Endodermal cell (in vitro differentiated cells): Measurements from ENCODE around the gene CDH23. TPM values are rescaled to one million over a fixed set of nuclear protein-coding genes. Genes with fewer than 3 reads are reported as not detected.
A peak's percentile ranks its signal among the peaks of the same experiment; 100 is the strongest.

Source experiments
- DNase-seq: peaks from one replicate; pipeline ENCODE4 v3.0.0-alpha.2; 2017
- H3K27ac ChIP-seq: 2 replicates; pipeline ENCODE4 v1.5.1; 2013; ENCODE audit warnings: mild to moderate bottlenecking, low read depth, low read length, moderate library complexity
- H3K27me3 ChIP-seq: 2 replicates; pipeline ENCODE4 v1.6.1; 2013; ENCODE audit warnings: mild to moderate bottlenecking, low read length, moderate library complexity; ENCODE audit not compliant: insufficient read depth, control insufficient read depth, poor library complexity, severe bottlenecking
- H3K36me3 ChIP-seq: 2 replicates; pipeline ENCODE4 v1.7.0; 2013; ENCODE audit warnings: mild to moderate bottlenecking, low read length, moderate library complexity; ENCODE audit not compliant: control insufficient read depth, insufficient read depth
- H3K4me1 ChIP-seq: one replicate; pipeline ENCODE4 v1.7.0; 2013; ENCODE audit warnings: low read length; ENCODE audit not compliant: control insufficient read depth, insufficient read depth
- H3K4me3 ChIP-seq: 2 replicates; pipeline ENCODE4 v1.5.1; 2013; ENCODE audit warnings: mild to moderate bottlenecking, low read length, moderate library complexity
- H3K9ac ChIP-seq: 2 replicates; pipeline ENCODE4 v1.6.1; 2013; ENCODE audit warnings: mild to moderate bottlenecking, low read length, moderate library complexity; ENCODE audit not compliant: poor library complexity, severe bottlenecking; ENCODE audit errors: extremely low read depth
- H3K9me3 ChIP-seq: 2 replicates; pipeline ENCODE4 v1.6.1; 2013; ENCODE audit warnings: mild to moderate bottlenecking, low read length, moderate library complexity; ENCODE audit not compliant: control insufficient read depth
- H3K27ac Mint-ChIP-seq: 2 replicates; pipeline ENCODE4 v1.8.0; 2020; ENCODE audit warnings: mixed read lengths
- H3K27me3 Mint-ChIP-seq: 2 replicates; pipeline ENCODE4 v1.8.0; 2021; ENCODE audit warnings: mild to moderate bottlenecking, mixed read lengths; ENCODE audit not compliant: insufficient read depth
- H3K36me3 Mint-ChIP-seq: 2 replicates; pipeline ENCODE4 v1.8.0; 2020; ENCODE audit warnings: low read depth, mixed read lengths
- H3K4me1 Mint-ChIP-seq: 2 replicates; pipeline ENCODE4 v1.8.0; 2020; ENCODE audit warnings: mixed read lengths
- H3K4me3 Mint-ChIP-seq: 2 replicates; pipeline ENCODE4 v1.8.0; 2020; ENCODE audit warnings: mild to moderate bottlenecking, moderate library complexity, mixed read lengths
- H3K9me3 Mint-ChIP-seq: 2 replicates; pipeline ENCODE4 v1.8.0; 2020; ENCODE audit warnings: mild to moderate bottlenecking, mixed read lengths
- CTCF ChIP-seq: fragments of 200-600 bp; sonication (generic); conservative IDR thresholded peaks from 2 replicates; pipeline ENCODE4 v1.5.0; 2021; ENCODE audit warnings: antibody characterized with exemption, mild to moderate bottlenecking
- WGBS, 2 experiments: methylation state at CpG; one replicate each; pipeline versions ENCODE4 v1.1.5 to v1.1.7; 2013; ENCODE audit warnings: missing lambda C conversion rate in 2 of 2, mixed read lengths in 1 of 2; ENCODE audit not compliant: insufficient coverage in 1 of 2, insufficient read length in 1 of 2; 5-methylcytosine and 5-hydroxymethylcytosine counted together
- total RNA-seq, 2 donors: library from RNA; stranded (reverse); fragmentation: NEBNext Ultra II Directional in 1 of 2; extraction: Animal tissue kit (Norgen Biotek cat#: 25700) in 1 of 2; gene quantifications; 2 replicates in 1 of 2; 3 replicates in 1 of 2; pipeline ENCODE4 v1.2.1, GENCODE V29; 2021

The CDH23 gene
- total RNA-seq, 2 donors from 2014 or later = 2.1 to 4.2 TPM

DNA sequence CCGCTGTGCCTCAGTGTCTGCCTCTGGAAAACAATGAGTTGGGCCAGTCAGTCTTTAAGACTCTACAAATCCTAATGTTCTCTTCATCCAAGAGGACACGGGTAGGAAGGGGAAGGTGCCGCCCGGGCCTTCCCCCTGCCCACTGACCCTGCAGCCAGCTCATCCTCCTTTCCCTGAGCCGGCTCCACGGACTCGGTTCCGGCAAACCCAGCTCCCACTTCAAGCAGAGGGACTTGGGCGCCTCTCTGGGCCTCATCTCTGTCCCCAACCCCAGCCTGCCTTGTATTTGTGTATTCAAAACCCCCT is 227.2 kb downstream of the CDH23 start:
- H3K4me1 Mint-ChIP-seq = peaks cover 60% of the 10 kb centered on the region
- no peak overlapping the region for H3K4me3 Mint-ChIP-seq
- H3K9me3 Mint-ChIP-seq = no peaks in the 10 kb centered on the region
- Histone ChIP-seq H3K9ac (no peak overlapping the region), H3K4me3 (no peak overlapping the region), H3K9me3 (no peaks in the 10 kb centered on the region), H3K27ac (no peak overlapping the region), H3K36me3 (no peaks in the 10 kb centered on the region), H3K4me1 (peaks cover 29% of the 10 kb centered on the region), H3K27me3 (no peaks in the 10 kb centered on the region)
- no peaks in the 10 kb centered on the region for H3K36me3 Mint-ChIP-seq
- peak overlapping the region; percentile 71 for H3K27ac Mint-ChIP-seq
- WGBS, 2 experiments = 69 to 78% methylated on average over 1 to 9 of the region's 9 CpGs
- TF ChIP-seq CTCF = no peak
- H3K27me3 Mint-ChIP-seq = no peaks in the 10 kb centered on the region
- no peak for DNase-seq

DNA sequence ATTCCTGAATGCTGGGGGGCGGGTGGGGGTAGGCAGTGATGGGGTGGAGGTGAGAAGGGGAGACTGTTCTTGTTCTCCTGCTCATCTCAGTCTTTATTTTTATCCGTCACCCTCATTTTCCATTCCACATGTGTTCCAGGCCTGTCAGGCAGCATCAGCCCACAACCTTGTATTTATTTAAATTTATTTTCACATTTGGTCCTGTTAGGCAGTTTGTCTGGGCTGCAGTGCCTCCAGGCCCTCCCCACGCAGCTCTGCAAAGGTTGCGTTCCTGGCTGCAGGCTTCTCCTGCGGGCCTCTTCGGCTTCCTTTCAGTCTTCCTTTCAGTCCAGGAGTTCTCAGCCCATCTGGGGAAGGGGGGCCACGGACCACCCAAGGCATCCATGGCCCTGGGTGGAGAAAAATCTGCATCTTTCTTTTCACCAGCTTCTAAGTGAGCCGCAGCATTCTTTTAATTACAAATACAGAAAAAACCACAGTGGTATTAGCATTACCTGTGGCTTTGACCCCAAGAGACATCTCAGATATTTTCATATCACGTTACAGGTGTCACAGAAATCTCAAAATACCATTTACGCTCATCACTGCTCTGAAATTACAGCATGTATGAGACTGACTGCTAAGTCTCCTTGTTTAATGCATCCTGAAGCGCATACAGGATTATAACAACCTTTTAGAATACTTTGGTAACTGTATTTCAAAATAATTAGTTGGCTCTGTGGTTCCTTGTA is 228.9 kb downstream of the CDH23 start:
- H3K36me3 ChIP-seq = no peaks in the 10 kb centered on the region
- no peaks in the 10 kb centered on the region for H3K27me3 ChIP-seq
- no peak overlapping the region for H3K4me3 ChIP-seq
- no peaks in the 10 kb centered on the region for H3K36me3 Mint-ChIP-seq
- H3K4me3 Mint-ChIP-seq = no peak overlapping the region
- no peak overlapping the region for H3K9ac ChIP-seq
- H3K4me1 Mint-ChIP-seq = peaks cover 73% of the 10 kb centered on the region
- no peak for DNase-seq
- H3K27me3 Mint-ChIP-seq = no peaks in the 10 kb centered on the region
- no peak for TF ChIP-seq CTCF
- peaks cover 34% of the 10 kb centered on the region for H3K4me1 ChIP-seq
- no peaks in the 10 kb centered on the region for H3K9me3 Mint-ChIP-seq
- H3K9me3 ChIP-seq = no peaks in the 10 kb centered on the region
- H3K27ac Mint-ChIP-seq = no peak overlapping the region
- 74 to 81% methylated on average over 5 to 10 of the region's 11 CpGs for WGBS, 2 experiments
- H3K27ac ChIP-seq = no peak overlapping the region

DNA sequence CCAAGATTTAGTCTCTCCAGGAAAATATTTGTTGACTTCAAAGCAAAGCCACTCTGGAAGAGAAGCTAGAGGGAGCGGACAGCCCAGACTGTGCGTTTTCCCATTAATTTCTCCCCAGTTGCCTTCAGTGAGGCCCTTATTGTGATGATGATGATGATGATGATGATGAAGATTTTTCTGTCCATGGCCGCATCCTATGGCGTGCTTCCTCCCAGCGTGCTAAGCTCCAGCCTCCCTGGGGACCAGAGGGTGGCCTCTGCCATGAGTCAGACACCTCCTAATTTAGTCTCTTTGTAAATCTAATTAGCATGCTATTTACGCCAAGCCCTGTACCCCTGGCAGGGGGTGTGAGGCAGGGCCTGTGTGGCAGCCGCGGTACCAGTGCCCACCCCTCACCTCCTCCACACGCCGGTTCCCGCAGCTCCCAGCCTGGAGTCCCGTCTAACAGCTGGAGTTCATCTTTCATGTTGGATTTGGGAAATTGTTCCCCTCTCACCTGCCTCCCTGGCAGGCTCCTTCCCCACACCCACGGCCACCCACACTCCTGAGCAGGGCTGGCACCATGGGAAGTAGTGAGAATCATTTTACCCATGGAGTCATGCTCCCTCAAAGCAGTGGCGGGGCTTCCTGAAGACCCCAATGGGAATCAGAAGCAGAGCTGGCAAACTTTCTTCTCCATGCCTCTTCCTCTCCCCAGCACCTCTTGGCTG is 230.7 kb downstream of the CDH23 start:
- no peak overlapping the region for H3K9ac ChIP-seq
- no peaks in the 10 kb centered on the region for H3K27me3 ChIP-seq
- TF ChIP-seq CTCF = no peak
- no peak overlapping the region for H3K4me3 Mint-ChIP-seq
- no peak overlapping the region for H3K27ac ChIP-seq
- H3K4me1 ChIP-seq = peaks cover 26% of the 10 kb centered on the region
- no peaks in the 10 kb centered on the region for H3K27me3 Mint-ChIP-seq
- H3K27ac Mint-ChIP-seq = no peak overlapping the region
- H3K4me3 ChIP-seq = no peak overlapping the region
- H3K36me3 ChIP-seq = no peaks in the 10 kb centered on the region
- H3K9me3 ChIP-seq = no peaks in the 10 kb centered on the region
- peaks cover 69% of the 10 kb centered on the region for H3K4me1 Mint-ChIP-seq
- DNase-seq = peak; percentile 68
- H3K9me3 Mint-ChIP-seq = no peaks in the 10 kb centered on the region
- WGBS, 2 experiments = 65 to 70% methylated on average over 10 to 14 of the region's 14 CpGs
- no peaks in the 10 kb centered on the region for H3K36me3 Mint-ChIP-seq
